Hematopoietic multipotent progenitor cell treated with erythropoietin and hydrocortisone succinate and interleukin-3 and kit ligand, for 6 days (in vitro differentiated cells): ENCODE data around the gene SLC7A6OS.
"Not testable (repeated sequence)": the region's sequence is repeated elsewhere in the genome, so short reads cannot be mapped to it uniquely, and the experiment has no call there.

Experiments
- DNase-seq: peaks from one replicate; pipeline ENCODE4 v3.0.0-alpha.2; 2015

The SLC7A6OS gene

DNA sequence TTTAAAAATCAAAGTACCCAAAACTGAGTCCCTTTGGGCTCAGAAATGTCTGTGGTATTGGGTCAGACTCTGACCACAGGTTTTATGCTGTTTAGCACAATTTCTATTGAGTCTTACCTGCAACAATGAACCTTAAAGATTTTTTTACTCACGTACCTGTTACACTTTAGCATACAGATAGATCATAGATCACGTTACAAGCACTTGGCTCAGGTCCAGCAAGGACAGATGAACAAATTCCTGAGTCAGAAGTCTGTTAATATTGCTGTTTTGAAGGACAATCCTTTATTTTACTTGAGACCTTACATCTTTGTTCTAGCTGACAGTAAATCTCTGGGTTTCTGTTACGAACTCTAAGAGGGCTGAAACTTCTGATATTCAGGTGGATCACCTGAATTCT, 12.8 kb downstream of the SLC7A6OS start:
- DNase-seq: no peak

DNA sequence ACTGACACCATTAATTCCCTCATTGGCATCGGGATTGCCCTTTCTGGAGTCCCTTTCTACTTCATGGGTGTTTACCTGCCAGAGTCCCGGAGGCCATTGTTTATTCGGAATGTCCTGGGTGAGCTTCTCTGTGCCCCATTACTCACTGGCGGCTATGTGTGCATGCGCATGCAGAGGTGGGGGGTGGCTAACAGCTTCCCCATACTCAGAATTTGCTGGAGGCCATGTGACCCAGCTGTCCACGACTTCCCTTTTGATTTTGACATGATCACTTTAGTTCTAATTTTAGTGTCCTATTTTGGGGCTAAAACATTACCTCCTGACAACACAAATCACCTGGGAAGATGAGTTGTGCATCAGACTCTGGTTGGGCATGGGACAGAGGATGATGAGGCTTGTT, 14.1 kb downstream of the SLC7A6OS start:
- DNase-seq: no peak

DNA sequence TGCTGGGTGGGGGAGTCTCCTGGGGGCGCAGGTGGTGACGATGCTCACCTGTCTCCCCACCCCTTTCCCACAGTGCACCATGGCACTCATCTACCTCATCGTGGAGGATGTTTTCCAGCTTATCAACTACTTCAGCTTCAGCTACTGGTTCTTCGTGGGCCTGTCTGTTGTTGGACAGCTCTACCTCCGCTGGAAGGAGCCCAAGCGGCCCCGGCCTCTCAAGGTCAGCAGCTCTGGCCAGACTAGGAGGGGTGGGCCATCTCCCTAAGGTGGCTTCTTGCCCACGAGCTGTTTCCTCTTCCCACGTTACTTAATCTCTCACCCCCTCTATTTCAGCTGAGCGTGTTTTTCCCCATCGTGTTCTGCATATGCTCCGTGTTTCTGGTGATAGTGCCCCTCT, 14.5 kb downstream of the SLC7A6OS start:
- DNase-seq: no peak

DNA sequence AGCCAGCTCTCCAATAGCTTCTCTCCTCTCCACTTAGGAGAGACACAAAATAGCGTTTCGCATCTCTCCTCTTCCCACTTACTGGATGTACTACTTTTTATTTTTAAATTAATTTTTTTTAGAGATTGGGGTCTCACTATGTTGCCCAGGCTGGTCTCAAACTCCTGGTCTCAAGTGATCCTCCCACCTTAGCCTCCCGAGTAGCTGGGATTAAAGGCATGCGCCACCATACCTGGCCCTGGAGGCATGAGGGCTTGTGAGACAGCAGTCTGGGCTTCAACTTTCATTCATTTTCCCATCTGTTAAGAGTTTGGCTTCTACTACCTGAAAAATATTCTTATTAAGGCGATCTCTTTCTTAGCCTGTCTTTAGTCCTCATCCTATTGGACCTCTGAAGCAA, 18.3 kb downstream of the SLC7A6OS start:
- no peak for DNase-seq

DNA sequence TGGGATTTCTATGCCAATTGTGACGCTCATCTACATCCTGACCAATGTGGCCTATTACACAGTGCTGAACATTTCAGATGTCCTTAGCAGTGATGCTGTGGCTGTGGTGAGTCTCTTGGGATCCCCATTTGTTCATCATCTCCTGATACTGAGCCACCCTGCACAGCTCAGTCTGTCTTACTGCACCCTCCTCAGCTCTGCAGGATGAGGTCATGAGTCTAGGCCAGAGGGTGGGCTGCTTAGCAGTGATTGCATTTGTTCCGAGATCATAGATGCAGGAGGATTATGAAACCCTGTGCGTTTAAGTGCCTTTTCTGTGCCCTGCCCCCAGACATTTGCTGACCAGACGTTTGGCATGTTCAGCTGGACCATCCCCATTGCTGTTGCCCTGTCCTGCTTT, 19.5 kb downstream of the SLC7A6OS start:
- DNase-seq: no peak

DNA sequence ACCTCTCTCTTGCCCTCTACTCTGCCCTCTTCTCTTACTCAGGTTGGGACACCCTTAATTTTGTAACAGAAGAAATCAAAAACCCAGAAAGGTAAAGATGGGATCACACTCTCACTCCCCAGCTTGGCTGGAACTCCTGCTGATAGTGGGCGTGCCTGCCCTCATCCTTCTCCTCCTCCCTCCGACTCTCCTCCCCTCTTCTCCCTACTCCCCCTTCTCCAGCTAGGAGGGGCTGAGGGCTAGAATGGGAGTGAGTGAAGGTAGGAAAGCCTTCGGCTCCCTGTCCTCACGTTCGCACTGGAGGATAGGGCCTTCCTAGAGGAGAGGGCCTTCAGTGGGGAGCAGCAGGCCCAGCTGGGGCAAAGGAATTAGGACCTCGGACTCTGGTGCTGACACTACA, 20.3 kb downstream of the SLC7A6OS start:
- no peak for DNase-seq

GRCh38 chr16:68289621-68290329, 21.0 kb downstream of the SLC7A6OS start:
- peak; percentile 92 for DNase-seq

DNA sequence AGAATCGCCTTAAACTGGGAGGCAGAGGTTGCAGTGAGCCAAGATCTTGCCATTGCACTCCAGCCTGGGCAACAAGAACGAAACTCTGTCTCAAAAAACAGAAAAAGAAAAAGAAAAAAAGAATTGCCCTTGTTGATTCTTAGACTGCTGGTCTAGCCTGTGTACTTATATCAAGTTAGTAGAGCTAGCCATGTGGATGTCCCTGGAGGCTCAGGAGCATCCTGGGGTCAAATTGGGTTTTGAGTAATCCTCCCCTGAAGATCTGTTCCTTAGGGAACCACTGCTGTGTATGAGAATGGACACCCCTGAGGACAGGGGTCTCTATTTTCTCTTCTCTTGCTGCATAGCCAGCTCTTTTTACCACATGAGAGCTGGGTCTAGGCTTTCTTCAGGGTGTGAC, 21.5 kb downstream of the SLC7A6OS start:
- no peak for DNase-seq

GRCh38 chr16:68288796-68289195, 21.9 kb downstream of the SLC7A6OS start:
- not testable (repeated sequence) for DNase-seq

DNA sequence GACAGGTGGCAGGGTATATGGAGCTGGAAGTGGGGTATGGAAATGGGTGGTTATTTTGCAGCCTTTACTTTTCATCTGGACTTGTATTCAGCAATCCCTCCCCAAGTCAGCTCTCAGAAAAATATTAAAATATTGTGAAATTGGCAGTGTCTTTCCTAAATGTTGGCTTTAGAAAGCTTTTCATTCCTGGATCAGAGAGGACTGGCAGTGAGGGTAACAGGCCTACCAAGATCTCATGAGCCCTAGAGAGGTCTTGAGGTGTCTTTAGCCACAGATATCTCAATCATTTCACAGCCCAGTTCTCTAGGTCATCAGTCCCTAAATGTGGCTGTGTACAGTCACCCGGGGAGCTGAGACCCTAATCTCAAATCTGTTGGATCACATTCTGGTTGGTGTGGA, 22.5 kb downstream of the SLC7A6OS start:
- no peak for DNase-seq

GRCh38 chr16:68287276-68288251, 23.2 kb downstream of the SLC7A6OS start:
- DNase-seq: no peak

GRCh38 chr16:68286153-68287074, 24.3 kb downstream of the SLC7A6OS start:
- DNase-seq: peak; percentile 59

- DNase-seq: no peak
These were observed 25.1 kb downstream of the SLC7A6OS start for GRCh38 chr16:68285683-68286082.

DNA sequence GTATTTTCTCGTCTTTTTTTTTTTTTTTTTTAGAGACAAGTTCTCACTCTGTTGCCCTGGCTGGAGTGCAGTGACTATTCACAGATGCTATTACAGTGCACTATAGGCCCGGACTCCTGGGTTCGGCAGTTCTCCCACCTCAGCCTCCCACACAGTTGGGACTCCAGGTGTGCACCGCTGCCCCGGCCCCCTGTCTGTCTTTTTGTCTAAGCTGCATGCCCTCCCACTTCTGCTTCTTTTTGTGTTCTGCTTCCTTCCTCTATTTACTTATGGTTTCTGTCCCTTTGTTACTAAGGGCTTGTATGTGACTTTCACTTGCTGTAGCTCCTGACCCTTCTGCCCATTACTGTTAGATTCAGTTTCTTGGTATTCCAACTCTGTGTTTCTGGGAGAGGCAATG, 25.9 kb downstream of the SLC7A6OS start:
- DNase-seq: peak; percentile 60

DNA sequence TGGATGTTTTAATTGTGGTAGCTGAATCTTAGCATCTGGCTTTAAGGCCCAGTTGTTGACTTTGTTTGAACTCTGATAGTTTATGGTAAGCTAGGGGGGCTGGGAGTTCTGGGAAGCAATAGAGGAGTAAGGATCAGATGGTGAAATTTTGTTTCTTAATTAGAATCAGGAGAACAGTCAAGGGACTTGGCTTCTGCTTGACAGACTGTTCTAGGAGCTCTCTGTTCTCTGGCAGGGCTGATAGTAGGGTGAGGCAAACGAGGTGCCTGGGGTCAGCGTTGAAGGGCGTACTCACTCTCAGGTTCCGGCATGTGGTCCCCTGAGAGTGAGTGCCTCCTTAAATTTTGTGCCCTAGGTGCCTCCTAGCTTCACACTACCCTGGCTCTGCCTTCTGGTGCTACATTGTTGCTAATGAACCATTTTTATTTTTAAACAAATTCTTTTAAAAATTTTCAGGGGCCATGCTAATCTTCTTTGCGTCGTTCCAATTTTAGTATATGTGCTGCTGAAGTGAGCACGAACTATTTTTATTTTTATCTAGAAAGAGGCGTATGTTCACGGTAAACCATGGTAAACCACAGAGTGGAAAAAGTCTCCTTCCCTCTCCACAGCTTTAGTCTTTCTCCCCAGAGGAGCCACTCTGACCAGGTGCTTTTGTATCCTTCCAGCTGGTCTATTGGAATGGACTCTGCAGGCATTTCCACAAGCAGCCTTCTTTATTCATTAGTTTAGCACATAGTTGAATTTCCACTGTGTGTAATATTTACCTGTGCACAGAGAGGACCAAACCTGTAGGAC, 26.7 kb downstream of the SLC7A6OS start:
- peak; percentile 49 for DNase-seq

GRCh38 chr16:68283346-68283745, 27.4 kb downstream of the SLC7A6OS start:
- DNase-seq: no peak

- DNase-seq: no peak
These were observed 28.7 kb downstream of the SLC7A6OS start for GRCh38 chr16:68282064-68282452.

DNA sequence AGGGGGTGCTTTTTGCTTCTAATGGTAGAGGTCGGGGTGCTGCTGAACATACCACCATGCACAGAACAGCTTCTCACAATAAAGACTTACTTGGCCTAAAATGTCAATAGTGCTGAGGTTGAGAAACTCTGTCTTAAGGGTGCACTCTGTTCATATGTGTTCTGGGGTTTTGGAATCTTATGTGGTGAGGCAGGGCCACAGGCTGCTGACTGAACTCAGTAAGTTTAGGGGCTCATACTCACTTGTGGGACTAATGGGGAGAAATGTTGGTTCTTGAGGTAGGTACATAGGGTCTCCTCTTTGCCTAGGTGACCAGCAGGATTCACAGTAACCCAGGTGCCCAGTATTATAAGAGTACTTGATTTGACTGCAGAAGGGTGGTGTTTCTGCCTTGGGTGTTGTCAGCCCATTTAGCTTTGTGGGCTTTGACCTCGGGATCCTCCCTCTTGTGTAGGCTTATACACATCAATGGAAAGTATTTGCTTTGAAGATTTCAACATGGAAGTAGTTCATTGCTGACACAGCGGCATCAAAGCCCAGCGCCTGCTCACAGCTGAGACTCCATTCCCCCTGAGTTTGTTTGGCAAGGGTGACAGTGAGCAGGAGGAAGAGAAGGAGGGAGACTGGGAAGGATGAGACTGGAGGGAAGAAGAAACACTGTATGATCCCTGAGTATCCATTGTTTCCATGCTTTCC, 29.2 kb downstream of the SLC7A6OS start:
- DNase-seq: no peak

- DNase-seq: no peak
These were observed 30.8 kb downstream of the SLC7A6OS start for GRCh38 chr16:68279726-68280558.

DNA sequence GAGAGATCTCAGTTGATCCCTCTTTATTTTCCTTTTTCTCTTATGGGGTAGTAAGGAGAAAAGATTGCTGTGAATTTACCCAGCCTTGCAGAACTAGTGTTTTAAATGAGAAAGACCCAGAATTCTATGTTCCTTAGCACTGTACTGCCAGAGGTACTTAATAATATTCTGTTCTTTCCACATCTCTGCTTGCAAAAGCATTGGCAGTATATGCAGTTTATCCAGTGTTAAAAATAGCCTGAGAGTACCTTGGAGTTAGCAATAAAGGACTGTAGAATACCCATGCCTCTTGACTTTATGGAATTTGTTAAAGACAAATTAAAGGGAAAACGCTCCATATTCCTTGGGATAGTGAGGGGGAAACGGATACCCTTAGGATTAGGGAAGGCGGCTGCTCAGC, 34.5 kb downstream of the SLC7A6OS start:
- no peak for DNase-seq
